ENCODE data around the gene ZBTB40.

- TF ChIP-seq CTCF (IDR thresholded peaks at IDR 0.05) (no peak), POLR2A (IDR thresholded peaks at IDR 0.05) (no peak)
These were observed 36.1 kb downstream of the ZBTB40 start for GRCh38 chr1:22487781-22488180.

Data from ovary (tissue), 3 donors.